Karpas-422 (cell line): ENCODE measurements around the gene C4orf50. TPM values are rescaled to one million over a fixed set of nuclear protein-coding genes. Genes with fewer than 3 reads are reported as not detected.

ENCODE experiments used
- DNase-seq: peaks from one replicate; pipeline ENCODE4 v3.0.0-alpha.2; 2015
- H2AFZ ChIP-seq: fragments of 200-600 bp; sonication (generic); 2 replicates; pipeline ENCODE4 v1.6.1; 2014; ENCODE audit warnings: antibody characterized with exemption, low read length, mixed read lengths
- H3K27ac ChIP-seq: fragments of 200-600 bp; sonication (generic); 2 replicates; pipeline ENCODE4 v1.5.1; 2014; ENCODE audit warnings: mild to moderate bottlenecking, low read length, moderate library complexity
- H3K27me3 ChIP-seq: fragments of 200-600 bp; sonication (generic); 2 replicates; pipeline ENCODE4 v1.6.1; 2014; ENCODE audit warnings: low read length, mixed read lengths
- H3K36me3 ChIP-seq: fragments of 200-600 bp; sonication (generic); 2 replicates; pipeline ENCODE4 v1.6.1; 2014; ENCODE audit warnings: low read length, mixed read lengths; ENCODE audit not compliant: insufficient read depth
- H3K4me1 ChIP-seq: fragments of 200-600 bp; sonication (generic); 2 replicates; pipeline ENCODE4 v1.6.1; 2014; ENCODE audit warnings: mild to moderate bottlenecking, low read length, mixed read lengths
- H3K4me2 ChIP-seq: fragments of 200-600 bp; sonication (generic); 2 replicates; pipeline ENCODE4 v1.6.1; 2014; ENCODE audit warnings: low read length, low read depth, mild to moderate bottlenecking; ENCODE audit not compliant: poor library complexity, severe bottlenecking
- H3K4me3 ChIP-seq: fragments of 200-600 bp; sonication (generic); 2 replicates; pipeline ENCODE4 v1.5.1; 2014; ENCODE audit warnings: mild to moderate bottlenecking, antibody characterized with exemption, low read length, mixed read lengths
- H3K79me2 ChIP-seq: fragments of 200-600 bp; sonication (generic); 2 replicates; pipeline ENCODE4 v1.6.1; 2014; ENCODE audit warnings: mild to moderate bottlenecking, low read length, mixed read lengths
- H3K9ac ChIP-seq: fragments of 200-600 bp; sonication (generic); 2 replicates; pipeline ENCODE4 v1.6.0; 2014; ENCODE audit warnings: low read length
- H3K9me2 ChIP-seq: fragments of 200-600 bp; sonication (generic), shearing (Covaris generic); replicated peaks from 2 replicates; pipeline ENCODE4 v1.6.0; 2014; ENCODE audit warnings: mild to moderate bottlenecking, low read length, moderate library complexity; ENCODE audit not compliant: insufficient read depth
- H3K9me3 ChIP-seq: fragments of 300-700, 200-600 bp; sonication (generic); 2 replicates; pipeline ENCODE4 v1.6.1; 2014; ENCODE audit warnings: low read length, mixed read lengths
- H4K20me1 ChIP-seq: fragments of 200-600 bp; sonication (generic); 2 replicates; pipeline ENCODE4 v1.6.1; 2014; ENCODE audit warnings: mild to moderate bottlenecking, antibody characterized with exemption, low read length, low read depth; ENCODE audit not compliant: insufficient read depth
- total RNA-seq: library from RNA; depleted of rRNA; stranded (reverse); fragments of >200 nt; shearing (Covaris generic); gene quantifications from 2 replicates; pipeline ENCODE4 v1.2.3, GENCODE V29; 2014; ENCODE audit warnings: low replicate concordance

Gene C4orf50
- total RNA-seq, 1 experiment from 2014 or later = 0.19 TPM

- DNase-seq = no peak
- Histone ChIP-seq H3K4me1 (peaks cover 47% of the 10 kb centered on the region), H3K79me2 (no peaks in the 10 kb centered on the region), H3K36me3 (no peaks in the 10 kb centered on the region), H3K27ac (no peak overlapping the region), H3K27me3 (0 out of 2 replicates have a peak, but pooled peaks cover 2% of the 10 kb centered on the region), H3K9me2 (no peaks in the 10 kb centered on the region), H4K20me1 (no peaks in the 10 kb centered on the region), H3K4me3 (no peak overlapping the region), H3K9me3 (no peaks in the 10 kb centered on the region), H3K9ac (no peak overlapping the region), H2AFZ (no peak overlapping the region), H3K4me2 (no peak overlapping the region)
These were observed 53.0 kb downstream of the C4orf50 start for GRCh38 chr4:5965225-5965624.

DNA sequence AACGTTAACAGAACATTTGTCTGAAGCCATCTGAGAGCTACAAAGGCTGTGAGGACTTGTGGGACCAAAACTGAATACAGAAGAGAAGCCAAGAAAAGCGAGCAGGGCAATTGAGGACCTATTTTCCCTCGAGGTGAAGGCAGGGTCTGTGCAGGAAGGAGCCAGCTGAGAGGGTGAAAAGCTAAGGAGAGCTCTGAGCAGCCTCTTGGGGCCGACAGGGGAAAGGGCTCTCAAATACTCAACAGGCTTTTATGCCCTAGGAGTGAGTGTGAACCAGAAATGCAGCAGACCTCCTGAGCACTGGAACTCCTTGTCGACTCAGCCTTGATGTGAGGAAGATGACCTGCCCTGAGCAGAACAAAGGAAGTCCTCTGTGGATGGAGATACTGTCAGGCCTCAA lies 54.2 kb downstream of the C4orf50 start:
- DNase-seq = no peak
- H3K4me2 ChIP-seq = no peak overlapping the region

DNA sequence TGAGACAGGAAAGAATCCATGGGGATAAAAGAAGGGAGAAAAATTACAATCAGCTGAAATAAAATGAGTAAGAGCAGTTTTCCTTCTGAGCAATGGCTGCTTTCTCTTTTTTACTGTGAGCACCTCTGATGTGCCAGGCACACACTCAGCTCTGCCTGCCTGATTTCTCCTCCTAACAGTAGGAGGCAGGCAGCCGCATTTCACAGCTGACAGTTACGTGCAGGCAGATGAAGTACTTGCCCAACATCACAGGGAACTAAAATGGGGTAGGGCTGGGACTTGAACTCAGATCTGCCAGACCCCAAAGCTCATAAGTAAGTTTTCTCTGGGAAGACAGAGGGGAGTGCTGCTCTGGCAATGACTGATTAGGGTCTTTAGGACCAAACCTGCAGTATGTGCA lies 54.6 kb downstream of the C4orf50 start:
- Histone ChIP-seq H4K20me1 (no peaks in the 10 kb centered on the region), H3K9me2 (no peaks in the 10 kb centered on the region), H3K4me3 (no peak overlapping the region), H3K36me3 (no peaks in the 10 kb centered on the region), H2AFZ (peak overlapping the region; percentile 41; the same call in 1 of the 2 replicates), H3K4me2 (no peak overlapping the region), H3K9me3 (no peaks in the 10 kb centered on the region), H3K4me1 (peaks cover 41% of the 10 kb centered on the region), H3K79me2 (no peaks in the 10 kb centered on the region), H3K9ac (no peak overlapping the region), H3K27ac (no peak overlapping the region), H3K27me3 (no peaks in the 10 kb centered on the region)
- peak; percentile 77 for DNase-seq

More for the DNA sequence above, 54.2 kb downstream of the C4orf50 start:
- Histone ChIP-seq H3K9ac (no peak overlapping the region), H4K20me1 (no peaks in the 10 kb centered on the region), H2AFZ (peak overlapping the region; percentile 41; the same call in 1 of the 2 replicates), H3K27me3 (0 out of 2 replicates have a peak, but pooled peaks cover 2% of the 10 kb centered on the region), H3K79me2 (no peaks in the 10 kb centered on the region), H3K9me3 (no peaks in the 10 kb centered on the region), H3K4me3 (no peak overlapping the region), H3K4me1 (peaks cover 42% of the 10 kb centered on the region), H3K36me3 (no peaks in the 10 kb centered on the region), H3K27ac (no peak overlapping the region), H3K9me2 (no peaks in the 10 kb centered on the region)

DNA sequence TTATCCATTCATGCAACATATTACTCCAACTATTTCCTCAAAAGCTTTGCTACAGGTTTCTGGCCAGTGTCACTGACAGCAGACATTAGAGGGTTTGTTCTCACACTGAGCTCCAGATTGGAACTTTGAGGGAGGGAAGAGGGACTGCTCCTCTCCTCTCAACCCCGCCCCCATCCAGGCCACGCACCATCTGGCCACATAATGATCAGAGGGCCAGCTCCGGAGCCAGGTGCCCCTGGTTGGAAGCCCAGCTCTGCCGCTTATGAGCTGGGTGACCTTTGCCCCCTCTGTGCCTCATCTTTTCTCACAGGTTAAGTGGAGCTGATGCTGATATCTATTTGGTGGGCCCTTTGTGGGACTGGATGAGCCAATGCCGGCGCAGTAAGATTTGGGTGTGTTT lies 55.8 kb downstream of the C4orf50 start:
- Histone ChIP-seq H3K4me2 (no peak overlapping the region), H3K79me2 (no peaks in the 10 kb centered on the region), H3K27me3 (no peaks in the 10 kb centered on the region), H4K20me1 (no peaks in the 10 kb centered on the region), H2AFZ (no peak overlapping the region), H3K4me3 (no peak overlapping the region), H3K9ac (no peak overlapping the region), H3K27ac (no peak overlapping the region), H3K9me2 (no peaks in the 10 kb centered on the region), H3K9me3 (no peaks in the 10 kb centered on the region), H3K36me3 (no peaks in the 10 kb centered on the region), H3K4me1 (peaks cover 38% of the 10 kb centered on the region)
- DNase-seq = no peak

GRCh38 chr4:5960252-5960880 lies 57.9 kb downstream of the C4orf50 start:
- Histone ChIP-seq H3K9ac (no peak overlapping the region), H3K27me3 (no peaks in the 10 kb centered on the region), H3K36me3 (no peaks in the 10 kb centered on the region), H3K27ac (no peak overlapping the region), H3K9me2 (no peaks in the 10 kb centered on the region), H3K4me1 (peaks cover 54% of the 10 kb centered on the region), H3K79me2 (no peaks in the 10 kb centered on the region), H2AFZ (no peak overlapping the region), H3K9me3 (no peaks in the 10 kb centered on the region), H4K20me1 (no peaks in the 10 kb centered on the region), H3K4me3 (no peak overlapping the region), H3K4me2 (no peak overlapping the region)
- DNase-seq = no peak

GRCh38 chr4:5959211-5959982 lies 58.8 kb downstream of the C4orf50 start:
- Histone ChIP-seq H3K27ac (no peak overlapping the region), H3K4me1 (peaks cover 62% of the 10 kb centered on the region), H3K36me3 (no peaks in the 10 kb centered on the region), H3K27me3 (no peaks in the 10 kb centered on the region), H4K20me1 (no peaks in the 10 kb centered on the region), H3K79me2 (no peaks in the 10 kb centered on the region), H3K4me3 (no peak overlapping the region), H3K4me2 (no peak overlapping the region), H2AFZ (no peak overlapping the region), H3K9me2 (no peaks in the 10 kb centered on the region), H3K9ac (no peak overlapping the region), H3K9me3 (no peaks in the 10 kb centered on the region)
- DNase-seq = no peak

DNA sequence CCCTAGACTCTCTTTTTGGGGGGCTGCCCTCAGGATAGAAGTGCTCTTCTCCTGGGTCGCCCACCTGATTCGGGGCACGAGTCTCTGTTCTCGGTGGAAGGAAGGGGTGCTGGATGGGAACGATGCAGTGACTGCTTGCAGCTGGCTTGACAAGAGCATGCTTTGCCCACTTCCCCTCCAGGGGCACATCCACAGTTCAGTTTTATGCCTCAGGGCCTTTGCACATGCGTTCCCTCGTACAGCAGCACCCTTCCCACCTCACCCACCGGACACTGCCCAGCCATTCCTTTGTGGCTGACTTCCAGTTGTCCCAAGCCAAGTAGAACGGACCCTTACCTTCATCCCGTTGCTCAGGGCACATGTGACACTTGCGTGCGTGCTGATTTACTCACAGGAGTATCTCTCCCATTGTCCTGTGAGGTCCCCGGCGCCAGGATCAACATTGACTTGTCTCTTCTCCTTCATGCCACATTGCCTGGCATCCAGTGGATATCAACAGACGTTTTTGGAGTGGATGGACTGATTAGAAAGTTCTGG lies 60.0 kb downstream of the C4orf50 start:
- Histone ChIP-seq H3K9me2 (no peaks in the 10 kb centered on the region), H3K79me2 (no peaks in the 10 kb centered on the region), H3K27ac (no peak overlapping the region), H3K9me3 (no peaks in the 10 kb centered on the region), H3K36me3 (no peaks in the 10 kb centered on the region), H4K20me1 (no peaks in the 10 kb centered on the region), H3K9ac (no peak overlapping the region), H2AFZ (no peak overlapping the region), H3K4me1 (peaks cover 63% of the 10 kb centered on the region), H3K27me3 (no peaks in the 10 kb centered on the region), H3K4me2 (no peak overlapping the region), H3K4me3 (no peak overlapping the region)
- no peak for DNase-seq

GRCh38 chr4:5957076-5957475 lies 61.2 kb downstream of the C4orf50 start:
- DNase-seq = no peak
- Histone ChIP-seq H2AFZ (peak overlapping the region; percentile 57; the same call in 1 of the 2 replicates), H3K27me3 (no peaks in the 10 kb centered on the region), H3K4me1 (peaks cover 56% of the 10 kb centered on the region), H3K4me2 (peak overlapping the region; percentile 72), H3K27ac (peak overlapping the region; percentile 51; the same call in 1 of the 2 replicates), H3K9me2 (no peaks in the 10 kb centered on the region), H3K36me3 (no peaks in the 10 kb centered on the region), H3K9ac (peak overlapping the region; percentile 51), H3K4me3 (peak overlapping the region; percentile 47; the same call in 1 of the 2 replicates), H3K9me3 (no peaks in the 10 kb centered on the region), H3K79me2 (no peaks in the 10 kb centered on the region), H4K20me1 (no peaks in the 10 kb centered on the region)
